ENCODE data around the gene RASIP1.

The RASIP1 gene

GRCh38 chr19:48674921-48675824 is 65.2 kb downstream of the RASIP1 start:
- peak; percentile 44 for DNase-seq (ENCODE audit: low read depth, low spot score)

DNA sequence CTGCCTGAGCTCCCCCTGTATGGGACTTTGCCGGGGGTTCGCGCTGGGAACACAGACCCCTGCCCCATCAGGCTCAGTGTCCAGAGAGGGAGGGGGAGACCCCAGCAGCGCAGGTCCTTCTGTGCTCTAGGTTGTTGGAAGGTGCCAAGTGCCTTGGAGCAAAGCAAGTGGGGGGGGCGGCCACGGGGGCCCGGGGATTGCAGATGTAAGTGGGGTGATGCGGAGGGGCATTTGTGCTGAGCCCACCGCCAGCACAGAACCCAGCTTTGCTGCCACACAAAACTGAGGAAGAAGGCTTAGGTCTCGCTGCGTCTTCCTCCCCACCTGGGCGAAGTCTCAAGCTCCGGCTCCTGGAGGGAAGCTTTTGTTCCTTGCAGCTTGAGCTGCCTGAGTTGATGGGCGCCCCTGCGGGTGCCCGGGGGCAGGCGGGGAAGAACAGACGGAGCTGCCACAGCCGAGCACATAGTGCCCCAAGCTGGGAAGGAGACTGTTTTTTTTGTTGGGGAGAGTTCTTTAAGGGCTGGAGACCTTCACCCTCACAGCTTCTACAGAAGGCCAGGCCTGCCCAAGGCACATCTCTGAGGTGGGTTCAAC is 66.1 kb downstream of the RASIP1 start:
- no peak for DNase-seq (ENCODE audit: low read depth, low spot score)

DNA sequence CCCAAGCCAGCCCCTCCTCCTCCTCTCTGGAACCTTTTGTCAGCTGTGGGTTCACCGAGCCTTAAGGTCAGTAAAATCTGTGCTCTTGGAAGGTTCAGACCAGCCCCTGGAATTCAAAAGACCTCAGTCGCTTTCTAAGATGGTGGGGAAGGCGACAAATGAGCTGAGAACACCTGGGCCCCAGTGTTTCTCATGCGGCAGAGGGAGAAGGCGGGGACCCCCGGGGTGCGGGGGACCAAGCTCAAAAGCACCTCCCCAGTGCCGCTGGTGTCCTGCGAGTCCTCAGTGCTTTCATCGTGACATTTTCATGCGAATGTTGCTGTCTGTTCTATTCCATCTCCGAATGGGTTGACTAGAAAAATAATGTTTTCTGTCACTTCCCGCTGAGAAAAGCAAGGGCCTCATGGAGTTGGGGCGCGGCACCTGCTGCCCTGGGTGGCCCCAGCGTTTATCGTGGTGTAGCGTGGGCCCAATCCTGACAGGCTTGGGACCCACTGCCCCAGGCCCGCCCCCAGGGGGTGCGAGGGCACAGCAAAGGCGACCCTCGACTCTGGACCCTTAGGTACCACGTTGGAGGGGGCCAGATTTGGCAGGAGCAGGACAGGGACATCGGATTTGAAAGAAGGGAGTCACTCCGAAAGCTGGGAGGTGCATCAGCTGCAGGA is 66.8 kb downstream of the RASIP1 start:
- DNase-seq (ENCODE audit: low read depth, low spot score): no peak

GRCh38 chr19:48672994-48673393 is 67.4 kb downstream of the RASIP1 start, which contains the start of gene NTN5:
Gene NTN5 (minus strand): TSS chr19:48673017. CDS start chr19:48670986, 2,031 bp downstream.
- DNase-seq (ENCODE audit: low read depth, low spot score): no peak

DNA sequence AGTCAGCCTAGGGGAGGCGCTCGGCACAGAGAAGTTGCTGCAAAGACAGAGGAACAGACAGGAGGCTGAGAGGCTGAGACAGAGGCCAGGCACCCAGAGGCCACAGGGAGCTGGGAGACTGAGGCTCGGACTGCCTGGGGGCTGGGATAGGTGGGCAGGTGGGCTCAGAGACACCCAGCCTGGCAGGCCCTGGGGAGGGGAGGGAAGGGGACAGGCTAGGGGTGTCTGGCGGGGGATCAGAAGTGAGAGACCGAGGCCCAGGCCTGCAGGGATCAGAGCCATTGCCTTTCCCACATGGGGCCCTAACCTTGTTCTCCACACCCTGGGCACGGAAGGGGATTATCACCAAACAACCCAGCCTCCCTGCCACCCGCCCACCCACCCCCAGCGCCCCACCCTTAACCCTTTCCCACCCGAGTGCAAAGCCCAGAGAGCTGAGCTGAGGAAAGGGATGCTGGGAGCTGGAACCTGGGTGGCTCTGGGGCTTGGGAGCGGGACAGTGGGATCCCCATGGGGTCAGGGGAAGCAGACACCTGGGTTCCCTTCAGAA is 68.9 kb downstream of the RASIP1 start:
- DNase-seq (ENCODE audit: low read depth, low spot score): no peak

- DNase-seq (ENCODE audit: low read depth, low spot score): no peak
Measured at GRCh38 chr19:48670699-48671445, 69.5 kb downstream of the RASIP1 start.

All from activated CD4-positive, CD25-positive, alpha-beta regulatory T cell treated with anti-CD3 and anti-CD28 coated beads, Interleukin-2, amount 50 U/mL, for 16 hours (primary cell).